Skin of body (tissue), 2 donors: ENCODE data around the gene TUBA3D. TPM values are rescaled to one million over a fixed set of nuclear protein-coding genes. Genes with fewer than 3 reads are reported as not detected.
"Not testable (repeated sequence)": the region's sequence is repeated elsewhere in the genome, so short reads cannot be mapped to it uniquely, and the experiment has no call there.

Source experiments
- DNase-seq: peaks from one replicate; lab custom pipeline; 2025; lab: John Stamatoyannopoulos, UW
- total RNA-seq: library from RNA; depleted of rRNA; stranded (reverse); fragments of >200 nt; gene quantifications from one replicate; pipeline ENCODE4 v1.2.3, GENCODE V29; 2014

The TUBA3D gene
- total RNA-seq, 1 donor from 2014 or later: not detected

- DNase-seq: not testable (repeated sequence)
Measured at GRCh38 chr2:131514408-131515166, 38.7 kb downstream of the TUBA3D start.

DNA sequence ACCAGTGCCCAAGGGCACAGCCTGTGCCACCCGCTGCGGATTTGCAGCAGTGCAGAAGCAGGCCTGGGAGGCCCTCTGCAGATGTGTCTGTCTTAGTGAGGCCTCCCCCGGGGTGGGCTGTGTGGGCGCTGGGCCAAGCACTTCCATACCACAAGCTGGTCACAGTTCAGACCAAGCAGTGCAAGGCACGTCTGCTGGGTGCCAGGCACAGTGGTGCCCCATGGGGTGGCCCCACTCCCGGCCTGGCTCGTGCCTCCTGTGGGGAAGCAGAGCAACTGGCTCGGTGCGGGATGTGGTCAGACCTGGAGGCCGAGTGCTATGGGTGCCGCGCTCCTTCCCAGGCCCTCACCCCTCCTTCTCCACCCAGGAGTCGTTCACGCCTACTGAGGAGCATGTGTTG is 39.3 kb downstream of the TUBA3D start:
- DNase-seq: not testable (repeated sequence)

DNA sequence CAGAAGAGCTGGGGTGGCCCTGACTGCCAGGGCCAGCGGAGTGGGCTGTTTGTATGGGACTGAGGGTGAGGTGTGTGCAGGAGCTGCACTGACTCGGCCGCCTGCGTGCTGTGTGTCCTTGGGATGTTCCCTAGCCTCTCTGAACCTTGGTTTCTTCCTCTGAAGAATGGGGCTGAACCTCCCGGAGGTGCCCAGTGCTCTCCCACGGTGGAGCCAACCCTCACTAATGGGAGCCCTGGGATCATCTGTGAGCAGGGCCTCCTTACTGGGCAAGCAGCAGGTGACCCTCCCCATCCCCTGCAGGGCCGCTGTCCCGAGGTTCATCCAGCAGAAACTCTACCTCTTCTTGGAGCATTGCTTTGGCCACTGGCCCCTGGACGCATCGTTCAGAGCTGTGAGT is 40.1 kb downstream of the TUBA3D start:
- DNase-seq: no peak

DNA sequence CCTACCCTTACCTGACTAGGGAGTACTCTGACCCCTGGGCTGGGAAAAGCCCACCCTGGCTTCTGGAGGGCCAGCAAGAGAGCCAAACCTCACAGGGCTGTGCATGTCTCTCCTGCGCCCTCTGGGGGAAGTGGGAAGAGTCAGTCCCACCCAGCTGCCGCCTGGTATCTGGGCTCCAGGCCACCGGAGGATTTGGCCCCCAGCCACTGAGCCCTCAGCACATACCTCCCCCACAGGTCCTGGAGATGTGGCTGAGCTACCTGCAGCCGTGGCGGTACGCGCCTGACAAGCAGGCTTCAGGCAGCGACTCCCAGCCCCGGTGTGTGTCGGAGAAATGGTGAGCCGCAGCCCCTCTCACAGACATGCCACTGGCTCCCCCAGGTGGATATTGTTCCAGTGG is 40.7 kb downstream of the TUBA3D start:
- DNase-seq: not testable (repeated sequence)

DNA sequence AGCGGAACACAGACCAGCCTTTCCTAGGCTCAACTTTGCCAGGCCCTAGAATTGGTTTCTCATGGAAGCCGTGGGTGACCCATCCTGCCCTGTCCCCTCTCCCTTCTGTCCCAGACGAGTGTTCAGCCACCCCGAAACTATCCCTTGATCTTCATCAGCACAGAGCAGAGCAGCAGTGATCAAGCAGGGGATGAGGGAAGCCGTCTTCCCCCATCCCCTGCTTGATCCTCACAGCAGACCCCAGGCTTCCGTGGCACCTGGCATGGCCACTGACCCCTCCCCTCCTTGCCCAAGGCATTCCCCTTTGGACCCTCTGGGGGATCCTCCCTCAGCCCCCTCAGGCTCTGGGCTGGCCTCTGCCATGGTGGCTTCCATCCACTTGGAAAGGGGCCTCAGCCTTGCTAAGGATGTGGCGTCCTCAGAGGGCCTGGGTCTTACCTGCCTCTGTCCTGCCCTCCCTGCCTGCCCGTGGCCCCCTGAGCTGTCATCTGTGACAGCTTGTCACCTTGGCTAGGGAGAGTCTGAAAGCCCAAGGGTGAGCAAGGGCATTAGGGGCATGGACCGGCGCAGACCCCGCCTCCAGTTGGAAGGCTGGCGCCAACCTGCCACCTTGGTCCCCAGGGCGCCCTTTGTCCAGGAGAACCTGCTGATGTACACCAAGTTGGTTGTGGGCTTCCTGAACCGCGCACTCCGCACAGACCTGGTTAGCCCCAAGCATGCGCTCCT is 41.4 kb downstream of the TUBA3D start:
- DNase-seq: no peak

- DNase-seq: not testable (repeated sequence)
Measured at GRCh38 chr2:131517856-131518255, 41.9 kb downstream of the TUBA3D start.

DNA sequence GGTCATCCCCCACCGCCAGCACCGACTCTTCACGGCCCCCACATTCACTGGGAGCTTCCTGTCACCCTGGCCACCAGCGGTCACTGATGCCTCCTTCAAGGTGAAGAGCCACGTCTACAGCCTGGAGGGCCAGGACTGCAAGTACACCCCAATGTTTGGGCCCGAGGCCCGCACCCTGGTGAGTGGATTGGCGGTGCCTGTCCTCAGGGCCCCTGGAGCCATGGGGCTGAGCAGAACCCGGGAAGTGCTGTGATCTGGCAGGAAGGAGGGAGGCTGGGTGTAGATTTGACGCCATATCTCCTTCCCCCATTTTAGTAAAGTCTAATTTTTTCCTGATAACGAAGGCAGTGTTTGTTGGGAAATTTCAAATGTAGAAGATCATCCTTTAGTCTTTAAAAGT is 42.6 kb downstream of the TUBA3D start:
- not testable (repeated sequence) for DNase-seq

DNA sequence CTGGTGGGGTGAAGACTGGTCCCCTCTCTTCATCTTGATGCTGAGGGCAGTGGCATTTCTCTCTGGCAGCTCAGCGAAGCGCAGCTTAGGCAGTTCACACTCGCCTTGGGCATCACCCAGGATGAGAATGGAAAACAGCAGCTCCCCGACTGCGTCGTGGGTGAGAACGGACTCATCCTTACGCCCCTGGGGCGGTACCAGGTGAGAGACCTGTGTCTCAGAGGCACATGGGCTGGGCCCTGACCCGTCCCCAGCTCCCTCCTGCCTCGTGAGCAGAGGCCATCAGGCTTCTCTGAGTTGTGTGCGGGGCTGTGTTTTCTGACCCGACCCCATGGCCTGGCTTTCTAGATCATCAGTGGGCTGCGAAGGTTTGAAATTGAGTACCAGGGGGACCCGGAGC is 43.5 kb downstream of the TUBA3D start:
- DNase-seq: no peak

DNA sequence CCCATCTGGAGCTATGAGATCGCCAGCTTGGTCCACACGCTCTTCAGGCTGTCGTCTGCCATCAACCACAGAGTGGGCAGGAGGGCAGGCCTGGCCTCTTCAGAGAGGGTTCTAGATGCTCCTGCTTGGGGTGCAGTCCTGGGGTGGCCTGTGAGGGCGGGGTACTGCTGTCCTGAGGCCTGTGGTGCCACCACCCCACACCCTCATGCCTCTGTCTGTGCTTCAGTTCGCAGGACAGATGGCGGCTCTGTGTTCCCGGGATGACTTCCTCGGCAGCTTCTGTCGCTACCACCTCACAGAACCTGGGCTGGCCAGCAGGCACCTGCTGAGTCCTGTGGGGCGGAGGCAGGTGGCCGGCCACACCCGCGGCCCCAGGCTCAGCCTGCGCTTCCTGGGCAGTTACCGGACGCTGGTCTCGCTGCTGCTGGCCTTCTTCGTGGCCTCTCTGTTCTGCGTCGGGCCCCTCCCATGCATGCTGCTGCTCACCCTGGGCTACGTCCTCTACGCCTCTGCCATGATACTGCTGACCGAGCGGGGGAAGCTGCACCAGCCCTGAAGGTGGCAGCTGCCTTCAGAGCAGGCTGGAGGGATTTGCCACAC is 44.1 kb downstream of the TUBA3D start:
- not testable (repeated sequence) for DNase-seq

DNA sequence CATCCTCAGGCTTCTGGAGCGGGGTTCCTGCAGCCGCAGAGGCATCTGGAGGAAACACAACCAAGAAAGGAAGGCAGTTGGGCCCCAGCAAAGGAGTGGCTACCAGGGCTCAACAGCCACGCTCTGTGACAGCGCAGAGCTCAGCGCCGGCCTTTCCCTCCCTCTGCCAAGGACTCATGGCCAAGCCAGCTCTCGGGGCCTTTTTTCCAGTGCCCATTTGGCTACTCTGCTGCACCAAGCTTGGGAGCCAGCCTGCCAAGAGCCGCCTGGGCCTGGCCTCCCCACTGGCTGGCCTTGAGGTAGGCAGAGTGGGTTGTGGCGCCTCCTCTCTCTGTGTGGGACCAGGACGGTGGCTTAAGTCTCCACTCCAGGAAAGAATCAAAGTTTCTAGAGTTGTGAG is 44.6 kb downstream of the TUBA3D start:
- no peak for DNase-seq

DNA sequence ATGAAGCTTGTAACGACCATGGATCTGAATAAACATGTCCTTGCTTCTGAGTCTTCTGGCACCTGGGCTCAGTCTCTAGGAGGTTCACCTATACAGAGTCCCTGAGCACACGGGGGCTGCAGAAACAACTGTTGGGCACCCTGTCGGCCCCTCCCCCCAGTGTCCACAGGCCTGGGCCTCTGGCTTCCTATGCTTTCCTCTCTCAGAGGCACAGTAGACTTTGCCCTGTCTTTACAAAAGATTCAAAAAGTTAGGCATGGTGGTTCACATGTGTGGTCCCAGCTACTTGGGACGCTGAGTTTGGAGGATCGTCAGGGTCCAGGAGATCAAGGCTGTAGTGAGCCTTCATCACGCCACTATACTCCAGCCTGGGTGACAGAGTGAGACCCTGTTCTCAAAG is 45.6 kb downstream of the TUBA3D start:
- not testable (repeated sequence) for DNase-seq

DNA sequence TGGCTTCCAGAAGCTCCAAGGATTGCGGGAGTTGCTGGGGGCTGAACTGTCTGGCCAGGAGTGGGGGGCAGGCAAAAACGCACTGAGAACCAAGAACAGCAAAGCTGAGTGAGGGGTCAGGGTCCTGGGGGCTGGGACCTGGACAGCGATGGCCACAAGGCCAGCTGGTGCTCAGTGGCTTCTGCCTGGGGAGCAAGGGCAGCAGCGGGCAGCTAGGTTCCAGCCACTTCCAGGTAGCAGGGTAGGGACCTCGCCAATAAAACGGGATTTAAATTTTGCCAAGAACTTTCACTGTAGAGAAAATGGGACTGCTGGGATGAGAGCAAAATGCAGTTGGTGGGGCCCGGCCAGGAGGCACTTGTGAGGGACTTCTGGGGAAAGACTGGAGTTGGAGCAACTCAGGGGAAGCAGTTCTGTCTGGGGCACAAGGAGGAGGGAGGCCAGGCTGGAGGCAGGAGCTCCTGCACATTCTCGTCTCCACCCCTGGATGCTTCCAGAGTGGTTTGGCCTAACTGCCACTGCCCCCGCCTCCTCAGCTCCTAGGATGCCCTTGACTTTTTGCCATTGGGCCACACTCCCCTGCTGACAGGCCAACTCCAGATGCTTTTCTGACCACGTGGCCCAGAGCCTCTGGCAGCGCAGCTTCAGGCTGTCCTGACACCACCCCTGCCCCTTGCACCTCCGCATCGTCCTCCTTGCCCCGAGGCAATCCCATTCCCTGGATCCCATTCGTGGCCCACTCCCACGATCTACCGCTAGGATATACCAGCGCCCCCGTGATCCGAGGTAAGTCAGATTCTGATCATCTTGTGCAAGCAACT is 46.3 kb downstream of the TUBA3D start:
- DNase-seq: no peak

- not testable (repeated sequence) for DNase-seq
Measured at GRCh38 chr2:131525256-131525655, 49.3 kb downstream of the TUBA3D start.

DNA sequence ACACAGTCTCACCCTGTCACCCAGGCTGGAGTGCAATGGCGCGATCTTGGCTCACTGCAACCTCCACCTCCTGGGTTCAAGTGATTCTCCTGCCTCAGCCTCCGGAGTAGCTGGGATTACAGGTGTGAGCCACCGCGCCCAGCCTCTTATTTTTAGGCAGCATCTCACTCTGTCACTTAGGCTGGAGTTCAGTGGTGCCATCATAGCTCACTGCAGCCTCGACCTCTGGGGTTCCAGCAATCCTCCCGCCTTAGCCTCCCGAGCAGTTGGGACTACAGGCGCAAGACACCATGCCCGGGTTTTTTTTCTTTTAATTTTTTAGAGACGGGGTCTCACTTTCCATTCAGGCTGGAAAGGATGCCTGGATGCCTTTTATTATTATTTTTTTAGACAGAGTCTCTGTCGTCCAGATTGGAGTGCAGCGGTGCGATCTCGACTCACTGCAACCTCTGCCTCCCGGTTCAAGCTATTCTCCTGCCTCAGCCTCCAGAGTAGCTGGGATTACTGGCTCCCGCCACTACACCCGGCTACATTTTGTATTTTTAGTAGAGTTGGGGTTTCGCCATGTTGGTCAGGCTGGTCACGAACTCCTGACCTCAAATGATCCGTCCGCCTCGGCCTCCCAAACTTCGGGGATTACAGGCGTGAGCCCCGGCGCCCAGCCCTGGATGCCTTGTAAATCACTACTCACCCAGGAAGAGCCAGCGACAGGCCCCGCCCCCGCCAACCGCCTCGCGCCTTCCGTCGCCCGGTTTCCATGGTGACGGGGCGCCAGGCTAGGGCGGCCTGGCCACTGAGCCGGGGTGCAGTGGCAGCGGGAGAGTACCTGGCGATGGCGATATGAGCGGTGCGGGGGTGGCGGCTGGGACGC is 51.4 kb downstream of the TUBA3D start, which contains the start of gene CCDC74A:
Gene CCDC74A (plus strand): TSS at position 758 of the 871 bp plus-strand sequence. CDS start 83 bp downstream, at position 841.
- not testable (repeated sequence) for DNase-seq

GRCh38 chr2:131528981-131529863 is 53.3 kb downstream of the TUBA3D start:
- not testable (repeated sequence) for DNase-seq

- DNase-seq: not testable (repeated sequence)
Measured at GRCh38 chr2:131529864-131530445, 54.0 kb downstream of the TUBA3D start.

DNA sequence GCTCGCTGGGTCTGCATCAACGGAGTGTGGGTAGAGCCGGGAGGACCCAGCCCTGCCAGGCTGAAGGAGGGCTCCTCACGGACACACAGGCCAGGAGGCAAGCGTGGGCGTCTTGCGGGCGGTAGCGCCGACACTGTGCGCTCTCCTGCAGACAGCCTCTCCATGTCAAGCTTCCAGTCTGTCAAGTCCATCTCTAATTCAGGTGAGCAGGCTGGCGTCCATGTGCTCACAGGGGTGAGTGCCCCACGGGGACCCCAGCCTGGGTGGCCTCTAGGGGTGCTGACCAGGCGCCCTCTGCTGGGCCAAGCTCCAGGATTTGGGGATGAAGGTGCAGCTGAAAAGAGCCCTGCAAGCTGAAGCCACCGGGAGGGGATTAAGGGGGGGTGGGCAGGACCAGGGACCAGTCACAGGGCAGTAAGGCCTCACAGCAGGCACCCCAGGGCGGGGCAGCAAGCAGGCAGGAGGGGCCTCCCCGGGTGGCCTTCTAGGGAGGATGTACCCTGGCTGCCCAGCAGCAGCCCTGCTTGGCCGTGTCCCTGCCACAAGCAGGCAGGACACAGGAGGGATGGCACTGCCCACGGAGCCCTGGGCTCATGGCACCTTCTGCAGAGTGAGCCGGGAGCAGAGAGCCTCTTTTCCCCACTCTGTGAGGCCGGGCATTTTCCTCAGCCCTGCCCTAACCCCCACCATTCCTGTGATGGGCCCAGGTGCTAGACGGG is 54.9 kb downstream of the TUBA3D start:
- DNase-seq: not testable (repeated sequence)

- not testable (repeated sequence) for DNase-seq
Measured at GRCh38 chr2:131531547-131532185, 55.7 kb downstream of the TUBA3D start.
